Retinal pigment epithelial cell (primary cell): Measurements from ENCODE around the gene ZNF490.
"Not testable (repeated sequence)": the region's sequence is repeated elsewhere in the genome, so short reads cannot be mapped to it uniquely, and the experiment has no call there.

Experiments
- DNase-seq: peaks from one replicate; pipeline ENCODE4 v3.0.0-alpha.2; 2010; ENCODE audit warnings: low read depth
- H3K4me3 ChIP-seq: 2 replicates; pipeline ENCODE4 v1.5.1; 2011; ENCODE audit warnings: mild to moderate bottlenecking, low read length, control low read depth, moderate library complexity
- TF ChIP-seq, protein P1 (sequence below): conservative IDR thresholded peaks from 2 replicates; pipeline ENCODE4 v1.5.1; 2011; ENCODE audit warnings: low read depth, low read length, control low read depth, inconsistent platforms

The ZNF490 gene

DNA sequence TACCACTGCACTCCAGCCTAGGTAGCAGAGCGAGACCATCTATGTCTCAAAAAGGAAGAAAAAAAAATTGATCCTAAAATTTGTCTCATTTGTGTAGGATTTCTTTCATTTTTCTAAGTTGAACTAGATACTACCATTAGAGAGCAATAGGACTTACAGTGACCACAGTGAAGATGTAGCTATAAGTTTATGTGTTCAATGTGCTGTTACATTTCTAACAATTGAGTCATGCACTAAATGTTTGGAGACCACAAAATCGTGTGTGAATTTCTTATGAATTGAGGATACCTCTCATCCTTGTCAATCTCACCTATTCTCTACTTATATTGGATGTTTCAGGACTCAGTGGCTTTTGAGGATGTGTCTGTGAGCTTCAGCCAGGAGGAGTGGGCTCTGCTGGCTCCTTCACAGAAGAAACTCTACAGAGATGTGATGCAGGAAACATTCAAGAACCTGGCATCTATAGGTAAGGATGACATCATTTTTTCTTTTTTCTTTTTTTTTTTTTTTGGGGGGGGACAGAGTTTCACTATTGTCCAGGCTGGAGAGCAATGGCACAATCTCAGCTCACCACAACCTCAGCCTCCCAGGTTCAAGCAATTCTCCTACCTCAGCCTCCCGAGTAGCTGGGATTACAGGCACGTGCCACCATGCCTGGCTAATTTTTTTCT is 12.9 kb upstream of the ZNF490 start:
- no peak for DNase-seq
- H3K4me3 ChIP-seq, result no peak overlapping the region
- TF ChIP-seq, protein P1, sequence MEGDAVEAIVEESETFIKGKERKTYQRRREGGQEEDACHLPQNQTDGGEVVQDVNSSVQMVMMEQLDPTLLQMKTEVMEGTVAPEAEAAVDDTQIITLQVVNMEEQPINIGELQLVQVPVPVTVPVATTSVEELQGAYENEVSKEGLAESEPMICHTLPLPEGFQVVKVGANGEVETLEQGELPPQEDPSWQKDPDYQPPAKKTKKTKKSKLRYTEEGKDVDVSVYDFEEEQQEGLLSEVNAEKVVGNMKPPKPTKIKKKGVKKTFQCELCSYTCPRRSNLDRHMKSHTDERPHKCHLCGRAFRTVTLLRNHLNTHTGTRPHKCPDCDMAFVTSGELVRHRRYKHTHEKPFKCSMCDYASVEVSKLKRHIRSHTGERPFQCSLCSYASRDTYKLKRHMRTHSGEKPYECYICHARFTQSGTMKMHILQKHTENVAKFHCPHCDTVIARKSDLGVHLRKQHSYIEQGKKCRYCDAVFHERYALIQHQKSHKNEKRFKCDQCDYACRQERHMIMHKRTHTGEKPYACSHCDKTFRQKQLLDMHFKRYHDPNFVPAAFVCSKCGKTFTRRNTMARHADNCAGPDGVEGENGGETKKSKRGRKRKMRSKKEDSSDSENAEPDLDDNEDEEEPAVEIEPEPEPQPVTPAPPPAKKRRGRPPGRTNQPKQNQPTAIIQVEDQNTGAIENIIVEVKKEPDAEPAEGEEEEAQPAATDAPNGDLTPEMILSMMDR, result no peak

DNA sequence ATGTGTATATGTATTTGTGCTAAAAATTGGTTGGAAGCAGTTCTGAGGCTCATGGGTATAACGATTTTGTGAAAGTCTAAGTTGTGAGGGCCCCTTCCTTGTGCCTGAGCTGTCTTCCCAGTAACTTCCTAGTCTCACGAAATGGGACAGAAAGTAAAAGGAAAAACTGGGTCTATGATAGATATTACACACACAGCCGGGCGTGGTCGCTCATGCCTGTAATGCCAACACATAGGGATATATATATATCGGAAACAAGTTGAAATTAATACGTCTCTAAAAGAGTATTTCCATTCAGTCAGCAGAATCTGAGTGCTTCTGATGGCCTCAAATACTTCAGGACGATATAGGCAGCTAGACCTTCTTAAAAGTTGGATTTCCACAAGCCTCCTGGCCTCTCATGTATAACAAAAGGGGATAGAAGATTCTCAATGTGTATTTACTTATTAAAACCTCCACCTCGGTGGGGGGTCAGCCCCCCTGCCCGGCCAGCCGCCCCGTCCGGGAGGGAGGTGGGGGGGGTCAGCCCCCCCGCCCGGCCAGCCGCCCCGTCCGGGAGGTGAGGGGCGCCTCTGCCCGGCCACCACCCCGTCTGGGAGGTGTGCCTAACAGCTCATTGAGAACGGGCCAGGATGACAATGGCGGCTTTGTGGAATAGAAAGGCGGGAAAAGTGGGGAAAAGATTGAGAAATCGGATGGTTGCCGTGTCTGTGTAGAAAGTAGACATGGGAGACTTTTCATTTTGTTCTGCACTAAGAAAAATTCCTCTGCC is 10.8 kb upstream of the ZNF490 start:
- H3K4me3 ChIP-seq, DNase-seq: not testable (repeated sequence)

DNA sequence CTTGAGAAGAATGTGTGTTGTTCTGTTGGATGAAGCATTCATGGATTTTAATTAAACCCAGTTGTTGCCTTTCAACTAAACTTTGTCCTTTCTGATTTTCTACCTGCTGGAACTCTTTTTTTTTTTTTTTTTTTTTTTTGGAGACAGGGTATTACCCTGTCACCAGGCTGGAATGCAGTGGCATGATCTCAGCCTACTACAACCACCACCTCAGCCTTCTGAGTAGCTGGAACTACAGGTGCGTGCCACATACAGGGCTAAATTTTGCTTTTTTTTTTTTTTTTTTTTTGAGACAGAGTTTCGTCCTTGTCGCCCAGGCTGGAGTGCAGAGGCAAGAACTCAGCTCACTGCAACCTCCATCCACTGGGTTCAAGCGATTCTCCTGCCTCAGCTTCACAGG is 7.0 kb upstream of the ZNF490 start:
- TF ChIP-seq, protein P1, result no peak
- no peak overlapping the region for H3K4me3 ChIP-seq
- DNase-seq, result no peak

DNA sequence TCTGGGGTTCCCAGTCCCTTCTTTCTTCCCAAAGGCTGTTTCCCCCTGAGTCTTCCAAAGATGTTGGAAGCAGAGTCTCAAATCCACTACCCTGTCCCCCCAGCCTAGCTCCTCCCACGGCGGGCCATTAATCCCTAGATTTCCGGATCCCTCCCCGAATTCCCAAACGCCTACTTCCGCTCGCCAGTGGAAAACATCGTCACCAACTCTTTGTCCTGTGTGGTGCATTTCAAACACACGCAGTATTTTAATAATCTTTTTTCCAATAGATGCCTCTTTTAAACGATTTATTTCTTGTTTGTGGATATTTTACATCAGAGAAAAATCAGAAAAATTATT is 717 bp upstream of the ZNF490 start:
- H3K4me3 ChIP-seq, result peak overlapping the region; percentile 98
- DNase-seq, result peak; percentile 44
- TF ChIP-seq, protein P1, result no peak

DNA sequence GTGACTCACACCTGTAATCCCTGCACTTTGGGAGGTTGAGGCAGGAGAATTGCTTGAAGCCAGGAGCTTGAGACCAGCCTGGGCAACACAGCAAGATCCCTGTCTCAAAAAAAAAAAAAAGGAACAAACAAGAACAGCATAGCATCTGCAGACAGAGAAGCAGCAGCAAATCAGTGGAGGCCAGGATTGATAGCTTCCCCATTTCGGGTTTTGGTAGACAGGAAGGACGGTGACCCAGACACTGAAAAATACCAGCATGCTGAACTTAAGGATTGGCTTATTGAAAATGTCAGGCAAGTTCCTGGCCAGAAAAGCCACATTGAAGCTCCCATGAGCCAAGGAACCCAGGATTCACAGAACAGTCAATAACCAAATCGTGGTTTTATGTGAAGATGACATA is 3.0 kb downstream of the ZNF490 start:
- H3K4me3 ChIP-seq, result no peak overlapping the region
- DNase-seq, result no peak
- TF ChIP-seq, protein P1, result no peak

DNA sequence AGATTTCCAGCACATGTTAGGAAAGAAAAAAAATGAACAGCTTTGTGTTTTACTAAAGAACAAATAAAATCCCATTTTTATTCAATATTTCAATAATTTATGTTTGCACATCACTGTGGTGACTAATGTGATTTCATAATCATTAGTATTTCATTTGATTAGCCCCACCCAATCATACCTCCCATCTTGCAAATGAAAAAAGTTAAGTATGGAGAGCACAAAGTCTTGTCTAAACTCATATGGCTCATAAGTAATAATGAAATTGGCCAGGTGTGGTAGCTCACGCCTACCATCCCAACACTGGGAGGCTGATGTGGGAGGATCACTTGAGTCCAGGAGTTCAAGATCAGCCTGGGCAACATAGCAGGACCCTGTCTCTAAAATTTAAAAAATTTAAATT is 3.8 kb downstream of the ZNF490 start:
- no peak overlapping the region for H3K4me3 ChIP-seq
- TF ChIP-seq, protein P1, result no peak
- DNase-seq, result no peak

DNA sequence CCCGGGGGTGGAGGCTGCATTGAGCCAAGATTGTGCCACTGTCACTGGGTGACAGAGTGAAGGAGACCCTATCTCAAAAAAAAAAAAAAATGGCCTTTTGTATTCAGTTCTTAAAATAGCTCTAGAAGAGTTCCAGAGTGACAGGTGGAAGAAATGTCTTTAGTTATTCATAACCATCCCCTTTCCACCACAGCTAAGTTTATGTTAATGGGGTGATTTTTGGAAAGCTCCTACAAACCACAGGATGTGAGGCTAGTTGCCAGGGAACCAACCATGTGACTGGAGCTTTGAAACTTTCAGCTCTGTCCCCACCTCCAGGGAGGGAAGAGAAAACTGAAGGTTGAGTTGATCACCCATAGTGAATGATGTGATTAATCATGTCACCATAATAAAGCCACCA is 6.9 kb downstream of the ZNF490 start:
- TF ChIP-seq, protein P1, result no peak
- DNase-seq, result no peak
- no peak overlapping the region for H3K4me3 ChIP-seq
